ENCODE data around the gene RIC8A. TPM values are rescaled to one million over a fixed set of nuclear protein-coding genes. Genes with fewer than 3 reads are reported as not detected.
A peak's percentile ranks its signal among the peaks of the same experiment; 100 is the strongest.

The RIC8A gene
- total and polyA plus RNA-seq, 9 of the 15 experiments (the other 6 are each of a cell fraction or from before 2014, with no cell fraction given) = 10.7 to 108 (median 72.1) TPM

DNA sequence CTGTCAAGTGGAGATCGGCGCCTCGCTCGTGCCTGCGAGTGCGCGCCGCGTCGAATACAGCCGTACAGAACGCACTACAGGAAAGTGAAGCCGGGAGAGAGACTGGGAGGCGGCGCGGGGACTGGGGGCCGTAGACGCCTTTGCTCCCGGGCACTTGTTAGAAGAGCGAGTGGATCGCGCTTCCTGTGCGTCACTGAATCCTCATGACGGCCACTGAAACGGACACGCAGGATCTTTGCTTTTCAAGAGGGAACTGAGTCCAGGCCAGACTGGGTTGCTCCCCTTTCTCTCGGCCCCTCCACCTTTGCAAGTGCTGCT, 314 bp downstream of the RIC8A start:
- Histone ChIP-seq H4K20me1 (replicated peaks; ENCODE audit: control insufficient read depth, insufficient read depth, low read length) (peaks cover 43% of the 10 kb centered on the region), H3K4me3 (peak overlapping the region; percentile 96), H3K4me1 (replicated peaks in 1 of 2; ENCODE audit: control insufficient read depth in 2 of 2, insufficient read depth in 2 of 2, low read length in 2 of 2) (peaks cover 30 to 61% of the 10 kb centered on the region in 2 experiments; a peak in 4 of 5 replicates), H3K9me1 (ENCODE audit: control insufficient read depth, insufficient read depth, low read length) (peaks cover 10% of the 10 kb centered on the region), H3K79me2 (ENCODE audit: control insufficient read depth, insufficient read depth, low read length) (peaks cover 72% of the 10 kb centered on the region), H3K9ac (ENCODE audit: insufficient read depth in 1 of 2, low read depth in 2 of 2, low read length in 2 of 2) (peak overlapping the region; percentile 97 to 98), H3K27ac (ENCODE audit: extremely low read depth, low read depth, low read length) (peak overlapping the region; percentile 93), H3K9me3 (replicated peaks; ENCODE audit: control insufficient read depth, insufficient read depth, low read depth, low read length) (no peaks in the 10 kb centered on the region), H3K4me2 (ENCODE audit: insufficient read depth, low read length) (peak overlapping the region; percentile 92), H3K36me3 (ENCODE audit: control insufficient read depth, insufficient read depth, low read length) (peaks cover 77% of the 10 kb centered on the region), H2AFZ (ENCODE audit: low read depth, low read length) (peak overlapping the region; percentile 8; the same call in 1 of the 2 replicates), H3K27me3 (ENCODE audit: control insufficient read depth in 2 of 2, insufficient read depth in 2 of 2, low read length in 2 of 2) (no peaks in the 10 kb centered on the region; a peak in 1 of 5 replicates)
- intact Hi-C loops (cut with micrococcal nuclease) = loop anchor here (2.0 kb wide), 1 partner anchor 29 kb away; the partner anchor contains the start of genes PSMD13 and SIRT3
- in situ Hi-C loops (cut with MboI) = no loop called here
- FAIRE-seq (no peak), DNase-seq (ENCODE audit: extremely low read depth in 1 of 4, low spot score in 3 of 4) (peak in 1 of 4 experiments; percentile 38), ATAC-seq (peak; percentile 20)
- TSS peak; percentile 91 for BruUV-seq (replicated peaks)
- ChIA-PET CTCF (ENCODE audit: low intra/inter-chr PET ratio) (interaction anchor here (0.6 kb wide), 1 partner anchor 52 kb away, joined by 3 read pairs; no protein-coding TSS in a partner anchor), POLR2A (interaction anchor here (0.6 to 3.1 kb wide), 25 partner anchors 10 to 299 kb away, joined by 3 to 63 read pairs (median 4); no protein-coding TSS in a partner anchor)
- WGBS (ENCODE audit: insufficient coverage, low coverage, missing lambda C conversion rate) = 0% methylated on average over 25 of the region's 27 CpGs
- TF ChIP-seq ZNF592 (IDR thresholded peaks at IDR 0.05) = no peak; the same call in 1 of the 2 replicates
- no peak for TF ChIP-seq ASH1L (IDR thresholded peaks at IDR 0.05; ENCODE audit: borderline replicate concordance, low read depth, partially characterized antibody)
- TF ChIP-seq BRCA1 (IDR thresholded peaks at IDR 0.05) = no peak
- 0 out of 2 replicates have a peak, but pooled peaks have one; percentile 4 for TF ChIP-seq BRCA1 (CRISPR knock-in tag; IDR thresholded peaks at IDR 0.05)
- TF ChIP-seq SRSF1 (IDR thresholded peaks at IDR 0.05; ENCODE audit: low read depth, low read length) = no peak
- no peak for TF ChIP-seq CBX5 (IDR thresholded peaks at IDR 0.05; ENCODE audit: borderline replicate concordance, low read depth)
- TF ChIP-seq SIRT6 (IDR thresholded peaks at IDR 0.05; ENCODE audit: low read depth, low read length) = peak; percentile 53
- TF ChIP-seq ZNF75A (CRISPR knock-in tag; IDR thresholded peaks at IDR 0.05) = no peak
- 0 out of 2 replicates have a peak, but pooled peaks have one; percentile 18 for TF ChIP-seq ZBED1 (IDR thresholded peaks at IDR 0.05)
- no peak for TF ChIP-seq CSDE1 (IDR thresholded peaks at IDR 0.05)
- TF ChIP-seq E2F4 (CRISPR knock-in tag; IDR thresholded peaks at IDR 0.05; ENCODE audit: low read depth) = no peak
- TF ChIP-seq SIN3A (IDR thresholded peaks at IDR 0.05; ENCODE audit: borderline replicate concordance in 2 of 2, control insufficient read depth in 1 of 2, low read depth in 2 of 2, low read length in 2 of 2) = peak in 1 of 2 experiments; percentile 48; a peak in 1 of 4 replicates
- TF ChIP-seq VEZF1 (CRISPR knock-in tag; IDR thresholded peaks at IDR 0.05) = no peak
- TF ChIP-seq ZNF354B (CRISPR knock-in tag; IDR thresholded peaks at IDR 0.05) = no peak
- TF ChIP-seq, protein P1, sequence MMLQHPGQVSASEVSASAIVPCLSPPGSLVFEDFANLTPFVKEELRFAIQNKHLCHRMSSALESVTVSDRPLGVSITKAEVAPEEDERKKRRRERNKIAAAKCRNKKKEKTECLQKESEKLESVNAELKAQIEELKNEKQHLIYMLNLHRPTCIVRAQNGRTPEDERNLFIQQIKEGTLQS (IDR thresholded peaks at IDR 0.05) = no peak
- TF ChIP-seq, protein P1 (CRISPR knock-in tag; conservative IDR thresholded peaks at IDR 0.05) = no peak
